ENCODE results near the gene CD200R1. TPM values are rescaled to one million over a fixed set of nuclear protein-coding genes. Genes with fewer than 3 reads are reported as not detected.

The CD200R1 gene
- total and polyA plus RNA-seq, 2 of the 13 experiments (the other 11 are each of a cell fraction or from before 2014, with no cell fraction given) = 0.04 TPM; not detected in 1

- H3K27ac ChIP-seq (ENCODE audit: extremely low read length, insufficient read depth, low read length) = no peak overlapping the region
- POLR2A ChIA-PET = no interaction called here
- in situ Hi-C loops (cut with HindIII; ENCODE audit: extremely low pct_ligation_motif_present, low pct_unique_long_range_greater_than_20kb) = no loop called here
These were observed 8.3 kb downstream of the CD200R1 start for GRCh38 chr3:112966633-112967032.

More at GRCh38 chr3:112966633-112967032, 8.3 kb downstream of the CD200R1 start:
- Histone ChIP-seq H4K20me1 (ENCODE audit: insufficient read depth, low read length) (no peaks in the 10 kb centered on the region), H3K4me1 (ENCODE audit: insufficient read depth, low read length) (no peaks in the 10 kb centered on the region), H3K9me3 (ENCODE audit: low read length) (peaks cover 8% of the 10 kb centered on the region; the same call in 1 of the 2 replicates), H3K79me2 (ENCODE audit: insufficient read depth, low read length) (no peaks in the 10 kb centered on the region), H3K4me2 (ENCODE audit: low read depth, low read length) (no peak overlapping the region), H2AFZ (ENCODE audit: low read length) (no peak overlapping the region), H3K36me3 (replicated peaks in 1 of 2; ENCODE audit: control insufficient read depth in 1 of 2, insufficient read depth in 2 of 2, low read length in 2 of 2) (no peaks in the 10 kb centered on the region), H3K9ac (ENCODE audit: insufficient read depth, low read depth, low read length) (no peak overlapping the region), H3K27me3 (ENCODE audit: control insufficient read depth in 1 of 2, insufficient read depth in 2 of 2, low read length in 2 of 2) (no peaks in the 10 kb centered on the region), H3K4me3 (replicated peaks in 1 of 3; ENCODE audit: insufficient read depth in 1 of 3, low read depth in 2 of 3, low read length in 3 of 3) (no peak overlapping the region)
- TF ChIP-seq STAT5B (CRISPR knock-in tag; IDR thresholded peaks at IDR 0.05) (no peak), ARID5B (CRISPR knock-in tag; IDR thresholded peaks at IDR 0.05) (no peak), ZNF816 (CRISPR knock-in tag; IDR thresholded peaks at IDR 0.05; ENCODE audit: borderline replicate concordance) (no peak), ELF4 (CRISPR knock-in tag; IDR thresholded peaks at IDR 0.05; ENCODE audit: borderline replicate concordance) (no peak), ZFP1 (CRISPR knock-in tag; IDR thresholded peaks at IDR 0.05) (no peak), ONECUT2 (CRISPR knock-in tag; IDR thresholded peaks at IDR 0.05) (no peak), HNRNPLL (IDR thresholded peaks at IDR 0.05; ENCODE audit: low read depth, low read length, poor library complexity, severe bottlenecking) (no peak), ZNF24 (IDR thresholded peaks at IDR 0.05) (no peak), ZSCAN30 (CRISPR knock-in tag; IDR thresholded peaks at IDR 0.05) (no peak), ZNF557 (CRISPR knock-in tag; IDR thresholded peaks at IDR 0.05) (no peak), AKNA (CRISPR knock-in tag; IDR thresholded peaks at IDR 0.05; ENCODE audit: borderline replicate concordance) (no peak), ZSCAN9 (CRISPR knock-in tag; IDR thresholded peaks at IDR 0.05; ENCODE audit: borderline replicate concordance) (no peak), IRX3 (CRISPR knock-in tag; IDR thresholded peaks at IDR 0.05; ENCODE audit: borderline replicate concordance, low read depth) (no peak), SOX6 (IDR thresholded peaks at IDR 0.05) (no peak), SOX6 (CRISPR knock-in tag; IDR thresholded peaks at IDR 0.05) (no peak), MXD1 (CRISPR knock-in tag; IDR thresholded peaks at IDR 0.05) (no peak)
- CTCF ChIA-PET (ENCODE audit: low intra/inter-chr PET ratio, low total read pairs) = no interaction called here
- DNase-seq (ENCODE audit: low spot score) (no peak), FAIRE-seq (no peak), ATAC-seq (no peak)
- intact Hi-C loops (cut with micrococcal nuclease; ENCODE audit: unreplicated experiment) = no loop called here
- WGBS (ENCODE audit: low lambda C conversion rate) = 3% methylated on average over 2 of the region's 2 CpGs
- BruUV-seq (replicated peaks) = no TSS peak

Data from HepG2 (cell line).